Stromal cell of bone marrow (primary cell): Measurements from ENCODE around the gene CD63.
A peak's percentile ranks its signal among the peaks of the same experiment; 100 is the strongest.
"Not testable (repeated sequence)": the region's sequence is repeated elsewhere in the genome, so short reads cannot be mapped to it uniquely, and the experiment has no call there.

ENCODE experiments used
- DNase-seq: peaks from one replicate; pipeline ENCODE4 v3.0.0-alpha.2; 2012; ENCODE audit warnings: low read depth

Gene CD63

DNA sequence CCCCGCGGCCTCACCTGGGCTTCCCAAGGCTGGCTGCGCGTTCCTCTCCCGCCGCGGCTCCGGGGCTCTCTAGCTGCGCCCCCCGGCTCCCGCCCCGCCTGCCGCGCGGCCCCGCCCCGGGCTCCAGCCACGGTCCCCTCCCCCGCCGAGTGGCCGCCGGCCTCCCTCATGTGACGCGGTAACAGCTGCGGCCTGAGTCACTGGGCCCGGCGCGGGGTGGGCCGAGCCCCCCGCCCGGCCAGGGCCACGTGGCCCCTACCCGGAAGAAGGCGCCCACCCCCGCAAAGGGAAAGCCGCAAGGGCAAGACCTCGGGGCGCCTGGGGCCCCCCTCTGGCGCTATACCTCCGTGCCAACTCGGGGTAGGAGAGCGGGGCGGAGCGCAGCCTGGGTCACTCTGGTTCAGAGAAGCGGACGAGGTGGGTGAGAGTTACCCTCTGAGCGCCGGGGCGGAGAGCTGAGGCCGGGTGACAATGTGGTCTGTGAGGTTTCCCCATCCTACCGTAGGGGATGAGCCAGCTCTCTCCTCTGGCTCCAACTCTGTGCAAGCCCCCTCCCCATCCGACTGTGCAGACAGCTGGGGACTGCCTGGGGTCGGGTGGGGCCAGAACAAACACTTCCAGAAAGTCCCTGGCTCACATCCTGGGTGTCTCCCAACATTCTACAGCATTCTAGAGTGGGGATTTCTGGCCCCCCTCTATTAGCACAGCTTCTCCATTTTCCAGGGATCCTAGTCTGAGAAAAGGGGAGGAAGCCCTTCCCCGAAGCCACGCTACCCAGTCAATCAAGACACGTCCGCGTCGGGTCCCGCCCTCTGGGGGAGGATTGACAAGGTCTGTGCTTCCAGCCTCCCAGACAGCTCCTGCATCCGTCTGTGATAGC, at the start of gene CD63:
Gene CD63 (minus strand): TSS at position 71 of the 880 bp plus-strand sequence. CDS start 668 bp downstream, outside the sequence.
- peak; percentile 96 for DNase-seq

- no peak for DNase-seq
Observed at GRCh38 chr12:55777856-55778255, 49.0 kb upstream of the CD63 start.

DNA sequence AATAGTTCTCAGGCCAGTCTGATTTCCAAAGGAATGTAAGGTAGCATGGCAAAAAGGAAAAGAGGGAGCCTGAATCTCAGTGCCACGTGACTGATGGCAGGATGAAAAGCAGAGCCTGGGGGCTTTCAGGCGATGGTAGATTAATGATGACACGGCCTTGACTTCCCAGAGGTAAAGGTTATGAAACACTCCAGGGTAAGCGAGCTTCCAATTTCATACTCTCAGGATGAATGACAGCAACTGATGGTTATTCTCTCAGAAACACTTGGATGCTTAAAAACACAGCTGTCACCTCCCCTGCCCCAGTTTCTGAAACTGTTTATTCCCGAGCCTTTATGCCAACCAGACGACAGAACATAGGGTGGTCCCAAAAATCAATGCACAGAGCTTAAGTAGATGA, 42.9 kb upstream of the CD63 start:
- DNase-seq, result no peak

DNA sequence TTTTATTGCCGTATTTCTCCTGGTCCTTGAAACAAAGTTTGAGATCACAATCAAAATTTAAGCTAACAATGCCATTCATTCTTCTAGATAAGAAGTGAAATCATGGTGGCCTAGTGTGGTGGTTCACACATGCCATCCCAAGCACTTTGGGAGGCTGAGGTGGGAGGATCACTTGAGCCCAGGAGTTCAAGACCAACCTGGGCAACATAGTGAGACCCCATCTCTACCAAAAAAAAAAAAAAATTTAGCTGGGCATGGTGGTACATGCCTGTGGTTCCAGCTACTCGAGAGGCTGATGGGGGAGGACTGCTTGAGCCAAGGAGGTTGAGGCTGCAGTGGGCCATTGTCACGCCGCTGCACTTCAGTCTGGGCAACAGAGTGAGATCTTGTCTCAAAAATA, 38.3 kb upstream of the CD63 start:
- no peak for DNase-seq

DNA sequence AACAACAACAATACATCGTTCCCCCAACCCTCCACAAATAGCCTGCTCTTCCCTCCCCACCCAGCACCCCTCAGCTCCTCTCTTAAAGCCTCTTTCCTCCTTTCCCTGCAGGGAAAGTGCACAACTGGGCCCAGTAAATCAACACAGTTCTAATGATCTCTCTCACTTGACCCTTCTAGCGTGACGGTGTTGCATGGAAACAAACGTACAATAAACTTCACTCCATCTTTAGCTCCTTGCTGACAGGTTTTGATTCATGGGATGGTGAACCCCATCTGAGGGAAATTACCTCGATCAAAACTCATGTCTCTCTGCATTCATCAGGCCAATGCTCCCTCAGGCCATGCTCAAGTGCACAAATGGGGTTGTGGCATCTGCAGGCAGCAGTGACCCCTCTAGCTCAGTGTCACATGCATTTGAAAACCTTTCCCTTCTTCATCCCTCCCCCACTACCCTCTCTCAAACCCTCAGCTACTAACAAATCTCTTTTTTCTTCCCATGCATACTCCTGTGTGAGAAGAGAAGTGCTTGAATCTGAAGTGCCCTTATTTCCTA, 37.0 kb upstream of the CD63 start:
- DNase-seq, result no peak

GRCh38 chr12:55762646-55763045, 33.8 kb upstream of the CD63 start:
- no peak for DNase-seq

DNA sequence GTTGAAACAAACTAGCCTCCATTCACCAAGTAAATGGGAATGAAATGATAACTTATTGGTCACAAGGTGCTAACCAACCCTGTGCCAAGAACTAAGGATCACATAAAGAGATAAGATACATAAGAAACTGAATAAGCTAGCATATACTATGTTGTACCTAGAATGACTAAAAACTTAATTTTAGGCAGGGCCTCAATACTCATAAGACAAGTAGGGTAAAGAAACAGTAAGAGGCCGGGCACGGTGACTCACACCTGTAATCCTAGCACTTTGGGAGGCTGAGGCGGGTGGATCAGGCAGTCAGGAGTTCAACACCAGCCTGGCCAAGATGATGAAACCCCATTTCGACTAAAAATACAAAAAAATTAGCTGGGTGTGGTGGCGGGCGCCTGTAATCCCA, 31.9 kb upstream of the CD63 start:
- DNase-seq, result no peak

DNA sequence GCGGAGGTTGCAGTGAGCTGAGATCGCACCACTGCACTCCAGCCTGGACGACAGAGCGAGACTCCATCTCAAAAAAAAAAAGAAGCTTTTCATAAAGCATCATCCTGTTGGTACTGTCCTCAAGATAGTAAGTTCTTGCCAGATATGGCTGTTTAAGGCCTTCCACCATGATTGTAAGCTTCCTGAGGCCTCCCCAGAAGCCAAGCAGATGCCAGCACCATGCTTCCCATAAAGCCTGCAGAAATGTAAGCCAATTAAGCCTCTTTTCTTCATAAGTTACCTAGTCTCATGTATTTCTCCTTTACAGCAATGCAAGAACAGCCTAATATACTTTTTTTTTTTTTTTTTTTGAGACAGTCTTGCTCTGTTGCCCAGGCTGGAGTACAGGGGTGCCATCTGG, 29.8 kb upstream of the CD63 start:
- DNase-seq, result not testable (repeated sequence)

GRCh38 chr12:55757701-55758100, 28.9 kb upstream of the CD63 start:
- no peak for DNase-seq

- DNase-seq, result no peak
Observed at GRCh38 chr12:55755246-55755645, 26.4 kb upstream of the CD63 start.

DNA sequence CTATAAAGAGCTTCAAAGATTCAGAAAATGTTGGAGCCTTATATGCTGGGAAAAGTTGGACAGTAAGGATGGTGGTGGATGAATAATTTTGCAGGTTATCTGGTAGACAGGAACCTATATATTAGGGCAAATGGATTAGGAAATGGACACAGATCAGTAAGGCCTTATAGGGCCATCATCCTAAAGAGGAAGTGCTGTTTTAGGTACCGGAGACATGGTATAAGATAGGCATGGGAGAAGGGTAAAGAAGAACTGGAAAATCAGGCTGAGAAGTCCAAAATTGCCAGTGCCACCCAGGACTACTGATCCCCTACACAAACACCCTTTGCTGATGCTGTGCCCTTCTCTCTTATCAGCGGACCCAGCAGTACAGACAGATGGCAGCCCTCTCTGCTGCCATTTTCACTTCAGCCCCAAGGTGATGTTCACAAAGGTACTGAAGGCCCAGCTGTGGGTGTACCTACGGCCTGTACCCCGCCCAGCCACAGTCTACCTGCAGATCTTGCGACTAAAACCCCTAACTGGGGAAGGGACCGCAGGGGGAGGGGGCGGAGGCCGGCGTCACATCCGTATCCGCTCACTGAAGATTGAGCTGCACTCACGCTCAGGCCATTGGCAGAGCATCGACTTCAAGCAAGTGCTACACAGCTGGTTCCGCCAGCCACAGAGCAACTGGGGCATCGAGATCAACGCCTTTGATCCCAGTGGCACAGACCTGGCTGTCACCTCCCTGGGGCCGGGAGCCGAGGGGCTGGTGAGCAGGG, 19.6 kb upstream of the CD63 start:
- DNase-seq, result no peak

GRCh38 chr12:55746913-55747231, 18.1 kb upstream of the CD63 start:
- DNase-seq, result no peak

DNA sequence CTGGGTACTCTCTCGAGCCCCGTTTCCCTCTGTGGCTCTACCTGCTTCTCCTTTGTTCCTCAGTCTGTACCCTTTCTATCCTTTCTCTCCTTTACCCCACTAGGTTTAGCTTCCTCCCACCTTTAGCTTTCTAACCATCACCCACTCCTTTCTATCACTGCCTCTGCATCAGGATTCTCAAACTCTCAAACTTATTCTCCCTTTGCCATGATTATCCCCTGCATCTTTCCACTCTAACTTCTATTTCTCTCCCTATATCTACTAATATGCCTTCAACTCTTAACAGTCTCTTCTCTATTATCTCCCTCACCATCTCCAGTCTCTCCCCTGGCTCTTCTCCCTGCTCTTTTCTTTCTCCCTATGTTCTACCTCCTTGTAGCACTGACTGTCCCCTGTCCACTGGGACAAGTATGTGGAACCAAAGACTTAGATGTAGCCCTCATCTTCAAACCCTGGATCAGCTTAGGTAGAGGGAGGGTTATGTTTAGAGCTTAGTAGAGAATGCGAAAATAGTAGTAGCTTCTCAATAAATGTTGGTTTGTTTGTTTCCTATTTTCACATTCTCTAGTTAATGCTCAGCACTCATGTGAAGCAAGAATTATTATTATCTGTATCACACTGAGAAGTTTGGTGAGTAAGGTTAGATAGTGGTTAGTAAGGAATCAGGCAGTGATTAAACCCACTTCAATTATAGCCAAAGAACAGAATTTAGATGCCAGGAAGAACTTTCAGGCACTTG, 17.5 kb upstream of the CD63 start:
- DNase-seq, result no peak

DNA sequence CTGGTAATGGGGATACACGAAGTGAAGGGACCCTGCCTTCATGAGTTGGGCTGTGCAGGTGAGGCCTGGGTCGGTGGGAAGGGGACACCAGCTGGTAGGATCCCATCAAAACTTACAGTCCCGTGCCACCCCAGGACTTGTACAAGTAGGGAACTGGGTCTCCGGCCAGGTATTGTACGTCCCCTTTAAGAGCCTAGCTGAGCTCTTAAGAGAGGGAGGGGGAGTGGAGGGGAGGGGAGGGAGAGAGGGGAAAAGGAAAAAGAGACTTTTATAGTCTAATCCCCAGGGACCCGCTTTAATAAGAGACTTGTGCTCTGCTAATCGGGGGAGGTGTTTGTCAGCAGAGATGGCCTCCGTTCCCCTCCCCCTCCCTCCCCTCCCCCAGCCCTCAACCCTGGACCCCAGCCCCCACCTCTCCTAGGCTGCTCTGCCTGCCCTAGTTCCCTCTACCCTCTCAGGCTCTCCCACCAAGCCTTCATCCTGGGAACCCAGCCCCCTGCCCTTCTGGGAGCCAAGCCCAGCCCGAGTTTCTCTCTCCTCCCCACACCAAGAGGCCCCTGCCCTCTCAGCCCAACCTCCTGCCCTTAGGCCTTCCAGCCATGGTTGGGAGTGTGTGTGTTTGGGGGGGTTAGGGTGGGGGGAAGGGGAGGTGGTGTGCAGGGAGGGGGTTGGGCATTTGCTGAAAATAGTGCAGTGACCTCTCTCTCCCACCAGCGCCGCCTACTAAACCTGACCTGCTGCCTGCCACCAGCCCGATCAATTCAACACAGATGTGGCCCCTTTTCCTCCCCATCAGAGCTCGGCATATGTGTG, 16.8 kb upstream of the CD63 start:
- no peak for DNase-seq

GRCh38 chr12:55744340-55745030, 15.7 kb upstream of the CD63 start:
- no peak for DNase-seq

DNA sequence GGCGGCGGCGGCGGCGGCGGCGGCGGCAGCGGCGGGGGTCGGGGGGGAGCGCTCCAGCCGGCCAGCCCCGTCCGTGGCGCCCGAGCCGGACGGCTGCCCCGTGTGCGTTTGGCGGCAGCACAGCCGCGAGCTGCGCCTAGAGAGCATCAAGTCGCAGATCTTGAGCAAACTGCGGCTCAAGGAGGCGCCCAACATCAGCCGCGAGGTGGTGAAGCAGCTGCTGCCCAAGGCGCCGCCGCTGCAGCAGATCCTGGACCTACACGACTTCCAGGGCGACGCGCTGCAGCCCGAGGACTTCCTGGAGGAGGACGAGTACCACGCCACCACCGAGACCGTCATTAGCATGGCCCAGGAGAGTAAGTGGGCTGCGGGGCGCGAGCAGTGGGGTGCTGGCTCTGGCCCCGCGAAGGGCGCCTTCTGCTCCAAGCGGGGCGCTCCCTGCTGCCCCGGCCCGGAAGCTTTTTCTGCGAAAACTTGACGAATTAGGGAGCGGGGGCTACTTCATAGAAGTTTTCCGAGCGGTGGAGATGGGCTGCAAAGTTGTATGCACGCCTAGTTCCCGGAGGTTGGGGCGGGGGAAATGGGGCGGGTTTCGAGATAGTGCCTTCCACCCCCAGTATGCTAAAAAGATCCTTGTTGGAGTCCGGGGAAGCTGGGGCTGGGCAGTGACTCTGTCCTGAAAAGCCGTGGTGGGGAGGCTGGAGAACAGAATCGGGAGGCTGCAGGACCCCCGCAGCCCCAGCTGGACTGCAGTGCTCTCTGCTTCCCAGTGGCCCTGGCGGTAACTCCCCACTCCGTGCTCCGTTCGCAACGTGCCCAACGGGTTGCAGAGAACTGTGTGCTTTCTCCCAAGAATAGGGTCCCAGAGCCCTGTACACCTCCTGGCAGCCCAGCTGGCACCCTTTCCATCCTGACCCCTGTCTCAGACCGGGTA, 14.9 kb upstream of the CD63 start:
- DNase-seq, result no peak

GRCh38 chr12:55742719-55743405, 14.1 kb upstream of the CD63 start, which contains the start of gene GDF11:
Gene GDF11, plus strand, starts transcription at chr12:55743122. Its CDS starts 195 bp downstream, at chr12:55743317.
- DNase-seq, result no peak

- DNase-seq, result no peak
Observed at GRCh38 chr12:55741931-55742680, 13.3 kb upstream of the CD63 start.
